Fibroblast of mammary gland (primary cell): ENCODE data around the gene NKD1.

Source experiments
- DNase-seq: peaks from one replicate; pipeline ENCODE4 v3.0.0-alpha.2; 2010; ENCODE audit warnings: low read depth
- H3K4me3 ChIP-seq: 2 replicates; pipeline ENCODE4 v1.5.1; 2011; ENCODE audit warnings: low read depth, mild to moderate bottlenecking, low read length, moderate library complexity; ENCODE audit not compliant: control insufficient read depth
- CTCF ChIP-seq: conservative IDR thresholded peaks from 2 replicates; pipeline ENCODE4 v1.5.1; 2011; ENCODE audit warnings: low read depth, low read length, inconsistent platforms; ENCODE audit not compliant: control insufficient read depth, insufficient read depth

The NKD1 gene

GRCh38 chr16:50695017-50696000, 147.1 kb downstream of the NKD1 start:
- TF ChIP-seq CTCF, result no peak
- no peak for DNase-seq
- no peak overlapping the region for H3K4me3 ChIP-seq

- DNase-seq, result no peak
- TF ChIP-seq CTCF, result no peak
These were observed 147.9 kb downstream of the NKD1 start for GRCh38 chr16:50696126-50696525.

GRCh38 chr16:50696575-50697420, 148.6 kb downstream of the NKD1 start:
- DNase-seq, result peak; percentile 81
- H3K4me3 ChIP-seq, result no peak overlapping the region
- TF ChIP-seq CTCF, result no peak

More at GRCh38 chr16:50696126-50696525, 147.9 kb downstream of the NKD1 start:
- no peak overlapping the region for H3K4me3 ChIP-seq

- no peak for DNase-seq
- no peak for TF ChIP-seq CTCF
- H3K4me3 ChIP-seq, result no peak overlapping the region
These were observed 149.2 kb downstream of the NKD1 start for GRCh38 chr16:50697421-50697715.

GRCh38 chr16:50697881-50698767, 149.9 kb downstream of the NKD1 start:
- peak; percentile 38 for DNase-seq
- peak overlapping the region; percentile 9 for H3K4me3 ChIP-seq
- TF ChIP-seq CTCF, result no peak
